HCEC 1CT (cell line): ENCODE data around the gene ZNF672.
"Not testable (repeated sequence)": the region's sequence is repeated elsewhere in the genome, so short reads cannot be mapped to it uniquely, and the experiment has no call there.

Source experiments
- DNase-seq: peaks from one replicate; pipeline ENCODE4 v3.0.0-alpha.2; 2017

The ZNF672 gene

DNA sequence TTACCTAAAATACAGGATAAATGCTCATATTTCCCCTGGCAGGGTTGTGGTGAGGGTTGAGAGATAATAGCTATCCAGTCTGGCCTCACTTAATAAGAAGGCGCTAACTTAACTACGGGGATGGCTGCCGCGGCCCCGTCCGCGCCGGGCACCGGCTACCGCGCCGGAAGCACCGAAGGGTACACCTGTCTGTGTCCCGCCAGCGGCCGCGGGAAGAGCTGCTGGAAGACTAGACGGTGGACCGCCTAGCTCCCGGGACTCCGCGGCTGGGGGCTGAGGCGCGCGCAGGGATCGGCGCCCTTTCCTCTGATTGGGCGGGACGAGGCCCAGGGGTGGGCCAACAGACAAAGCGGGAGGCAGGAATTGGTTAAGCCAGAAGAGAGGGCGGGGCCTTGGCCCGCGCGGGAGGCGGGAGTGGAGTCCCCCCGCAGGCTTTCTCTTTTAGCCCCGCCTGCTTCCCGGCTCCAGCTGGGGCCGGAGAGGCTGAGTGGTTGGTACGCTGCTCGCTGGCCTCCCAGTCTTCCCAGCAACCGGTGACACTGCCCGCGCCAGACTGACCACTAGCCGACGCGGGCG, at the start of gene ZNF672:
ZNF672 (plus strand) TSS at position 444 of the 576 bp plus-strand sequence. CDS start 9,051 bp downstream, outside the sequence.
- peak; percentile 98 for DNase-seq

DNA sequence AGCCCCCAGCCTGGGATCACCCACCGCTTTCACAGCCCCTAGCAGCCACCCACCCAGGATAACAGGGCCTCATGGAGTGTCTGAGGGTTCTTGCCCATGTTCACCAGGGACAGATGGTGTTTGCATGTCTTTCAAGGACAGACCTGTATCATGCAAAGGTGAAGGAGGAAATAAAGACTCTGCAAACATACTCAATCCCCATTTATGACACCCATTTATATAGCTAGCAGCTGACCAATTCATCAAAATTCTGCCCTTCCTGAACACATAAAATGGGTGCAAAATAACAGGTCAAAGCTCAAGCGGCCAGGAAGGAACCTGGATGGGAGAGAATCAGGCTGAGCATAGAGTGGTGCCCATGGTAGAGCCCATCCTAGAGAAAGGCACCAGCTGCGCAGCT, 49.7 kb upstream of the ZNF672 start:
- DNase-seq = no peak

DNA sequence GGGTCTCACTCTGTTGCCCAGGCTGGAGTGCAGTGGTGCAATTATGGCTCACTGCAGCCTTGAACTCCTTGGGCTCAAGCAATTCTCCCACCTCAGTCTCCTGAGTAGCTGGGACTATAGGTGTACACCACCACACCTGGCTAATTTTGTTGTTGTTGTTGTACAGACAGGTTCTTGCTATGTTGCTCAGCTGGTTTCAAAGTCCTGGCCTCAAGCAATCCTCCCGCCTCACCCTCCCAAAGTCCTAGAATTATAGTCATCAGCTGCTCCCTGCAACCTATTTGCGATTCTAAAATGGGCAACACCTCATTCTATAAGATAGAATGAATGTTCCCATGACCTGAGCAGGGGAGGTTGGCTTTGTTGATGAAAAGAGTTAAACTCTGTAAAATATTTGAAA, 48.7 kb upstream of the ZNF672 start:
- DNase-seq = not testable (repeated sequence)

DNA sequence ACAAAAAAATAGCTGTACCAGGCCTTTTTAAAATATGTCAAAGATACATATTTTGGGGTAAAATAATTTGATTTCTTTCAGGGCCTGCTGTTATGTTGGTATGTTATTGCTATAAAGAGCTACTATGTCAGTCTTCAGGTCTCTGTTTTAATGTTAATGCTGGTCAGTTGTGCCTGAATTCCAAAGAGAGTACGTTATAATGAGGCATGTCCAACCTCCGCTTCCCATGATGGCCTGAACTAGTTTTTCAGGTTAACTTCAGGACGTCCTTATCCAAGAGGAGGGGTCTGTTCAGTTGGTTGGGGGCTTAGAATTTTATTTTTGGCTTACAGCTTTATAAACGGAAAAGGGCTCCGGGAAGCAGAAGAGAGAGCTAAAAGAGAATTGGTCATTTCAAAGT, 47.6 kb upstream of the ZNF672 start:
- DNase-seq = no peak

DNA sequence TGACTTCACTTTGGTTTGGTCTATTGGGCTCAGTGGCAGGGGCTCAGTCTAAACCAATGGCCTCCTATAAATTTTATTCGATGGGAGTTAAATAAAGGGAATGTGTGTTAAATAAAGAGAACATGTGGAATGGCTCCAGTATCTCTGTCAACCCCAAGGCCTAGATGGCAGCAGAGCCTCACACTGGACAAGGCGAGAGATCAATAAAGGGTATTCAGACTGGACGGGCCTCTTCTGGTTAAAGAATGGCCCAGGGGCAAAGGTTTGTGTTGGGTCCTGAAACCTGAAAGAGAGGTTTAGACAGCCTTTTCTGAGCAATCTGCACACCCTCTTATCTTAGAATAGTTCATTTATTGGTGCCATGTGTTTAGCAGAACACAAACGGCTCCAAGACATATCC, 47.0 kb upstream of the ZNF672 start:
- DNase-seq = no peak

DNA sequence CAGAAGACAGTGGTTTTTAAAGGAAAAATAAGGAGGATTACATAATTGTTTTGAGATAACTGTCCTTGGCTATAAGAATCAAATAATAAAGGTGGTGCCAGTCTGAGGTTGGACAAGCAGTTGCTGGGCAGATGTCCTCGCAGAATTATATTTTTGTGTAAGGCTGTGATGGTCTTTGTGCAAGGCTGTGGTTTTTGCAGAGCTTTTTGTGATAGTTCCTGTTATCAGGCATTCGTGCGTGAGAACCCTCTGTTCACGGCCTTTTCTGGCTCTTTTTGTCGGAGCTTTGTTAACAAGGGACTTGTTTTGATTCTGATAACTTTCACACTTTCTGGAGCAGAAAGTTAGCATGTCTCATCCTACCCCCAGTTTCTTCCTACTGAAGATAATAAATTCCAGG, 45.7 kb upstream of the ZNF672 start:
- DNase-seq = no peak

DNA sequence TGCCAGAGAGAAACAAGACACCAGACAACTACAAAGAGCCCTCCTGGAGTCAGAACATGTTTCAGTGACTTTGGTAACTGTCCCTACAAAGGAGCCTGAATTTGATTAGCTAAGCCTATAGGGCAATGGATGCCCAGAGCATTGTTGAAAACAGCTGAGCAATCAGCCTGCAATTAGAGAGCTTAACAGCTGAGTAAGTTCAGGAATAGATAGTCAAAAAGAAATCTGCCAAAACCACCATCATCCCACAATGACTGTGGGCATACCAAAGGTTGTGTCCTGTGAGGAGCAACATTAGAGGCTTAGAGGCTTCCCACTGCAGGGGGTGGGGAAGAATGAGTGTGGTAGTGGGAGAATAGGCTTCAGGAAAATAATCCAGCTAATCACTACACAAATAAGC, 44.4 kb upstream of the ZNF672 start:
- no peak for DNase-seq

DNA sequence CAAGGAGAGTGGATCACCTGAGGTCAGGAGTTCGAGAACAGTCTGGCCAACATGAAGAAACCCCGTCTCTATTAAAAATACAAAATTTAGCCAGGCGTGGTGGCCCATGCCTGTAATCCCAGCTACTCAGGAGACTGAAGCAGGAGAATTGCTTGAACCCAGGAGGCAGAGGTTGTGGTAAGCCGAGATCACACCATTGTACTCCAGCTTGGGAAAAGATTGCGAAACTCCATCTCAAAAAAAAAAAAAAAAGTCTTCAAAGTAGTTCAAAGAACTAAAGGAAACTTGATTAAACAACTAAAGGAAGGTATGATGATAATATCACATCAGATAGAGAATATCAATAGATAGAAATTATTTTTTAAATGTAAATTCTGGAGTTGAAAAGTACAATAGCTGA, 43.4 kb upstream of the ZNF672 start:
- DNase-seq = not testable (repeated sequence)

DNA sequence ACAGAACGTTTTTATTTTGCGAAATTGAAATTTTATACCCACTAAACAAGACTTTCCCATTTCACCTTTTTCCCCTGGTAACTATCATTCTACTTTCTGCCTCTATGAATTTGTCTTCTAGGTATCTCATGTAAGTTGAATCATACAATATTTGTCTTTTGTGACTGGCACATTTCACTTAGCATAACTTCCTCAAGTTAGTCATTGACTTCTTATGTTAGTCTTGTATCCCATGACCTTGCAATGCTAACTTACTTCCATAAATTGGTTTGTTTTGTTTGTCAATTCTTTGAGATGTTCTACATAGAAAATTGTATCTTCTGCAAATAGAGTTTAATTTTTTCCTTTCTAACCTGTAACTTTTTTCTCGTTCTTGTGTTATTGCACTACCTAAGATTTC, 39.2 kb upstream of the ZNF672 start:
- DNase-seq = no peak

DNA sequence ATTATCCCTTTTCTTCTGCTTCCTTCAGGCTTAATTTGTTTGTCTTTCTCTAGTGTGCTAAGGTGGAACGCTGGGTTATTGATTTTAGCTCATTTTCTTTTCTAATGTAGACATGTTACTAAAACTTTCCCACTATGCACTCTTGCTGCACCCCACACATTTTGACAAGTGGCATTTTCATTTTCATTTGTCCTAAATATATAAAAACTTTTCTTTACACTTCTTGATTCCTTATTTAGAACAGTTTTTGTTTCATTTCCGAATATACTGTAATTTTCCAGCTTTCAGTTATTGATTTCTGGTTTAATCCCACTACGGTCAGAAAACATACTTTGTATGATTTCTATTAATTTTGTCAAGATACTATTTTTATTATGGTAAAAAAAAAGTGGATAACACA, 37.6 kb upstream of the ZNF672 start:
- no peak for DNase-seq

DNA sequence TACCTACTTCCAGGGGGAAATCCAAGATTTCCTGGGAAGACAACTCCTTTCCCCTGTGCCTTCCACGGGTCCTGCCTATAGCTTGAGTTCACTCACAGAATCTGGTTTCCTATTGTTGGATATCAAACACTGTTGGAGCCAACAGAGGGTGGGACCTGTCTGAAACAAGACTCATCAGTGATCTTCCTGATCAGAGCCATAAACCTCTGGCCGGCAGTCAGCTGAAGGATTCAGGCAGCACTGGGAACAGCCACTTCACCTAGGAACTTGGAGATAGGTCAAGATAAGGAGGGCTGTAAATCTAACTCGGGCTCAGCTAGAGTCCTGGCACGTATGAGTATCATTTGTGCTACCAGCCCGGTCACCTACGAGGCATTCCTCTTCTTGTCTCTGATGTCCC, 35.6 kb upstream of the ZNF672 start:
- DNase-seq = no peak

DNA sequence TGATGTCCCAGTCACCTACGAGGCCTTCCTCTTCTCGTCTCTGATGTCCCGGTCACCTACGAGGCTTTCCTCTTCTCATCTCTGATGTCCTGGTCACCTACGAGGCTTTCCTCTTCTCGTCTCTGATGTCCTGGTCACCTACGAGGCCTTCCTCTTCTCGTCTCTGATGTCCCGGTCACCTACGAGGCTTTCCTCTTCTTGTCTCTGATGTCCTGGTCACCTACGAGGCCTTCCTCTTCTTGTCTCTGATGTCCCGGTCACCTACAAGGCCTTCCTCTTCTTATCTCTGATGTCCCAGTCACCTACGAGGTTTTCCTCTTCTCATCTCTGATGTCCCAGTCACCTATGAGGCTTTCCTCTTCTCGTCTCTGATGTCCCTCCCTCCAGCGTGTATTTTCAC, 34.5 kb upstream of the ZNF672 start:
- DNase-seq = not testable (repeated sequence)

DNA sequence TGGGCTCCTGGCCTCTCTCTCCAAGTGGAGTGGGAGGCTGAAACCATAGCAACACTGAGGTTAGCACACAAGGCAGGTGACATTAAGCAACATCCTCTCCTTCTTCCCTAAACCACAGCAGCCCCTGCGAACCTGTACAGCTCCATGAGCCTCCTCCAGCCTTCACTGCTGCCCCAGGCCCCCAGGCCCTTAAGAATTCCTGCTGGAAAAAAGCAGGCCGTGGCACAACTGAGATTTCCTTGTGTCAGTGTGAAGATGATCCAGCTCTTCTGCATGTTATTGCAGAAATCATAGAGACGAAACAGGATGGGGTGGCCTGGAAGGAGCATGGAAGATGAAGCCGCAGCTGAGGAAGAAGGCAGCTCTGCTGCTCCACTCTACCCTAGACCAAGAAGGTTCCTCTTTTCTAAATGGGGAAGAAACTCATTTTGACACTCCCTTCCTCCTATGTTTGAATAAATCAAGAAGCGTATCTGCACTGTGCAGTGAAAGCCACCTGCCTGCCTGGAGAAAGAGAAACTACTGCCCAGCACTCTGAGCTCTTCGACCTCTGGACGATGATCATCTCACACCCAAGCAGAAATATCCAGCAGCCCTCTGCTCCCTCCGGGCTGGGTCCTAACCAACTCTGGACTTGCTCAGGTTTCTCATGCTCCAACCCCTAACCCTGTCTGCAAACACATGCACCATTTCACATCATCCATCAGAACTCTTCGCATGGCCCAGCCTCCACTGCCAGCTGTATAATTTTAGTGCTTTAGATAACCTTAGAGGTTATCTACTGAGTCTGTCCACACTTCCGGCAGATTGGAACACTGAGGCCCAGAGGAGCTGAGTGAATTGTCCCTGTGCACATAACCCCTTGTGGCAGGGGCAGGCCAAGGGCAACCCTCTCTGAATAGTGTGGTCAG, 33.0 kb upstream of the ZNF672 start:
- DNase-seq = no peak

DNA sequence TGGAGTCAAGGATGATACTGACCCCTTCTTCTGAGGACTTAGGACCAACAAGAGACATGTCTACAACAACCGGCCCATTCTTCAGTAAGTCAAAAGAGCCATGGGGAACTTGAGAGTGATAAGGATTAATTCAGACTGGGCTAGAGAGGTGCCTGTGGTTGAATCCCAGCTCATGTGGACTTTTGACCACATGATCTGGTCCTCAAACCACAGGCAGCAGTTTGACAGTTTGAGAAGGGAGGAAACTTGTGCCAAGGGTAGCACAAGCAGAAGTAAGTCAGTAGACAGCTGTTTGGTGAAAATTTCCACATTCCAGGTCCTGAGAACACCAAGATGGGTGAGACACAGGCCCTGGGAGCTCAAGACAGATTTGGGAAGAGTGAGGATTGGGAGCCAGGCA, 32.1 kb upstream of the ZNF672 start:
- DNase-seq = no peak

DNA sequence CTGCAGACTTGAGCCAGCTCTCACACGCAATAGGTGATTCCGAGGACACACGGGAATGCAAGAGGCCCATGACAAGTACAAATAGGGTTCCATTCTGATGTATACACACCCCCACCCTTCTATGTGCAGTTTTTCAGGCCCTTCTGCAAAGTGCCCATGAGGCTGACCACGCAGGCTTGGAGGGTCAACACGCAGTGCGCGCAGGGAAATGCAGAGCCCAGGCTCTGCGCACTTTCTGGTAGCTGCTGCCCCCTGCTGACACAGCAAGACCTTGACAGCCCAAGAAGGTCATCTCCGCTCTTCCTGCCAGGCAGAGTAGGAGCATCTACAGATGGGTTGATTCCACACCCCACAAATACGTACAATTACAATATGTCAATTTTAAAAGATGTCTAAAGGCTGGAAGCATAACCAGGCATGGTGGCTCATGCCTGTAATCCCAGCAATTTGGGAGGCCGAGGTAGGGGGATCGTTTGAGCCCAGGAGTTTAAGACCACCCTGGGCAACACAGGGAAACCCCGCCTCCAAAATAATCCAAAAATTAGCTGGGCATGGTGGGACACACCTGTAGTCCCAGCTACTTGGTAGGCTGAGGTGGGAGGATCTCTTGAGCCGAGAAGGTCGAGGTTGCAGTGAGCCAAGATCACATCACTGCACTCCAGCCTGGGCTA, 30.8 kb upstream of the ZNF672 start:
- DNase-seq = peak; percentile 17

DNA sequence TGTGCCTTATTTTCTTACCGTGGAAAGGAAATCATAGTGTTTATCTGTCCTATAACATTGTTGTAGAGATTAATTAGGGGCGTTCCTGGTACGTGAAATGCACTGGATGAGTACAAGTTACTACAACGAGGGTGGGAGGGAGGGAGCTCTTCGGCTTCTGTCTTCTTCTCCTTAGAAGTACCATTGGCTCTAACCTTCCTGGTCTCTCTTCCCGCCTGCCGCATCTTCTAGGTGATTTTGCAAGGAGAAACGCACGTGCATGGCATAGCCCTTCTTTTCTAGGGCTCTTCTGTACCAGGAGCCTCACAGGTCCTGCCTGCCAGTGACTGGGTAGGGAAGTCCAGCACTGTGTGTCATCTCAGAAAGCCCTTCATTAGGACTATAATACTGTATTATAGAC, 29.1 kb upstream of the ZNF672 start:
- no peak for DNase-seq

DNA sequence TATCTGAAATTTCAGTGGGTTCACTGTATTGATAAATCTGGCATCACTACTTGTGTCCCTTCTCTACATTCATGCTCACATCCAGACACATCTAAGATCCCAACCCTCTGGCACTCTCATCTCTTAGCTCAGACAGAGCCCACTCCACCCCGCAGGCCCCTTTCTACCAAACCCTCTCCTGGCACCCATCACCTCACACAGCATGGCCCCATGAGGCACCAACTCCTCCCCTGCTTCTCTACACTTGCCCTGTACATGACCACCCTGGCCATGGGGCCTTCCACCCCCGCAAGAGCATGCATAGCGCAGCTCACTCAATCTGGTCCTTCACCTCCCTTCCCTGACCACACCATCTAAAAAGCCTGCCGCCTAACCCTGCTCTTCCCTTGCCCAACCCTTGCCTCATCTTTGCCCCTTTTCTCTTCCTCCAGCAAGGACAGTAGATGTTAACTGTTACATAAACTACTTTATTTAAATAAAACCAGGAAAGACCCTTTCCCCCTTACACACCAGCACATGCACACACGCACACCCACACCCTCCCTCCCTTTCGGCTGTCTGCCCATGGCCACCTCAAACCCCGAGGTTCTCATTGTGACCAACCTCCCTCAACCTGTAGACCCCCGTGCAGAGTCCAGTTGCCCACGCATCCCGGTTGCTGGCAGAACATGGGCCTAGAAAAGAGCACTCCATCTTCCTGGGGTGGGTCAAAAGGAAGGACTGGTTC, 27.9 kb upstream of the ZNF672 start:
- DNase-seq = no peak

DNA sequence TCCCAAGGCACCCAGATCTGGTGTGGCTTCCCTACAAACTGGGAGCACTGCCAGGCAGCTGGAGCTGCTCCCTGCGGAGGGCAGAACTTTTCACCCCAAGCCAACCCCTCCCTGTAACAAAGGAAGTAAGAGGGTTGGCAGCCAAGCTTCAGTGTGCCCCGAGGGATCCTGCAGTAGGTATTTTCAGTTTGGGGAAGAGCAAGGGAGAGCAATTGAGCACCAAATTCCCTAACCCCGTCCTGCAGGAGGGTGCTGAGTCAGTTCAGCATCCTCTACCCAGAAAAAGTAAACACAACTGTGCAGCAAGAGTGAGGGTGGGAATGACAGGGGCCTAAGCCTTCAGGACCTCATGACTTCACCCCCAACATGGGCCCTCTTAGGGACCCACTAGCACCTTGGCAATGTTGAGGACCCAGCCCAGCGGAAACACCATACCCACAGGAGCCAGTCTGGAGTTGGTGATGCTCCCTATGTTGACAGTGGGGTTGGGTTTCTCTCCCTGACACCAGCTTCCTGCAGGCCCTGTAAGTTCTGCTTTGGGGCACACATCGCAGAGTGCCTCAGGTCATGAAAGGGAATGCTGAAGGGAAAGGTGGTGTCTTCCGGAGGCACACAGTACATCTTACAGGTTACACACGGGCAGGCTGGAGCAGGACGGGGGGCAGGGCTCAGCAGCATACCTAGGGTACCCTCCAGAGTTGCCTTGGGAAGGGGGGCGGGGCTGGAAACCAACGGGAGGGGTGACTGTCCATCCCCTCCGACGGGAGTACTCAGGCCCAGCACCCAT, 27.1 kb upstream of the ZNF672 start:
- DNase-seq = no peak

DNA sequence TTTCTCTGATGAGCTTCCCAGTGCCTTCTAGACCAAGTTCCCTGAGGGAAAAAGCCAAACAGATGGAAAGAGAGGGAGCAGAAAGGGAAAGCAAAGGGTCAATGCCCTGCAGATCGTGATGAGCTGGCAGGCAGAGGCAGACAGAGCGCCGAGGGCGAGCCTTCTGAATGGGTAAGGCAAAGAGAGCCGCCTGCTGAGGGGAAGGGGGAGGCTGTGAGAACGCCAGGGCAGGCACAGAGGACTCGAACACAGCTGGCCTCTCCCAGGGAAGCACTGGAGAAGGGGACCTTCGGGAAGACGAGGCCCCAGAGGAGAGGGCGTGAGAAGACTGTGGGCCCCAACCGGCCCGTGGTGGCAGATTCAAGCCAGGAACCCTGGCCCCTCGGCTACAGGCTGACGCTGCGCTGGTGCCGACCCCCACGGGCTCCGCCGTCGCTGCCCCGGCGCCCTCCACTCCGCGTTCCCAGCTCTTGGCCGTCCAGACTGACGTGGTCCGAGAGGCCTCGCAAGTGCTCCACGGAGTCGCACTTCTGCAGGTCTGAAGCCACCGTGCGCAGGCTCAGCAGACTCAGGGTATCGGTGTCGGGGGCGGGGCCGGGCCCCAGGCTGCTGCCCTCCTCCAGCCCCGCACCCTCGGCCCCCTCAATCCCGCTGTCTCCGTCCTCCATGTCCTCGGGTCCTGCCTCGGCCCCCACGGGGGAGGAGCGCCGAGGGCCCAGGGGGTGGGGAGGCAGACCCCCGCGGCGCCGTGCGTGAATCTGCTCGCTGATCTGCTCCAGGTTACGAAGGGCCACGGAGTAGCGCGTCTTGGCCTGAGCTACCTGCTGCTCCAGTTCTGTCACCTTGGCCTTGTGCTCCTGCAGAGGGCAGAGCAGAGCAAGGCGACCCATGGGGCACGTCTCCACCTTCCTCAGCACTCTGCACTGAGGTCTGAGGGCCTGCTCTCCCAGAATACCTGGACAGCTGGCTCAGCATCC, 26.2 kb upstream of the ZNF672 start:
- DNase-seq = no peak

DNA sequence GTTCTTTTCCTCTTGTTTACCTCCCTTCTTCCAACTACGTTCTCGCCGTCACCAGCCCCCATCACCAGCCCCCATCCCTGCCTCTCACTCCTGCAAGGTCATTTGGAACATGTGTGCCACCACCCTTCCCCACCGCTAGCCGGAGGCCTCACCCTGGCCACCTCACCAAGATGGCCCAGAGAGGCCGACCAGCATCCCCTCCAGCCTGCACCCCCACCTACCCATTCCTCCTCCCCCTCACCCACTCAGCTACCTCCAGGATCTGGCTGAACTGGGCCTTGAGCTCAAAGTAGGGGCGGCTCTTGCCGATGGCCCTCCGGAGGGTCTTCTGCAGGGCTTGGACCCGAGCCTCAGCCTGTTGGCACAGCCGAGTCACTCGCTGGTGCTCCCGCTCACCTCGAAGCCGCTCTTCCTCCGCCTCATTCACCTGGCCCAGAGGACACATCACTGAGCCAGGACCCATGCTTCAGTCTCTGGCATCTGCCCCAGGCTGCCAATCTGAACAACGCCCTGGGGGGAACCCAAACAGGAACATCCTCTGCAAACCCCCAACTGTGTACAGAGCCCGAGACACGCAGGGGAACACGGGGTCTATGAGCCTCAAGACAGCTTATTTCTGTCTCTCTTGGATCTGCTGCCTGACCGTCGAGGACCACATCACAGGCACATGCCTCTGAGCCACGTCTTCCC, 25.1 kb upstream of the ZNF672 start:
- no peak for DNase-seq

DNA sequence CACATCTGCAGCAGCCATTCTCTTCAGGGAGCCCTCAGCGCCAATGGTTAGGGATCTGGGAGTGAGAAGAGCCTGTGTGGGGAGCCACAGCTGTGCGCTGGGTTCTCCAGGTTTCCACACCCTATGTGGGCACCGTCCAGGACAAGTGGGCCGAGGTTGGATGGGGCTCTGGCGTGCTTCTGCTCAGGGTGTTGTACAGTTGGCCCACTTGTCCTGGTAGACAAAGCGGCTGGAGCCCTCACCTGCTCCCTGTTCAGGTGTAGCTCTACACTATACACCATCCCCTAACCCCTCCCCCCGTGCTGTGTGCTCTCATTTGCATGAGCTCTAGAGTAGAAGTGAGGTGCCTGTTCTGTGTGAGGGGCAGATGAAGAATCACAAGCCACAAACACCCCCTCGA, 24.5 kb upstream of the ZNF672 start:
- DNase-seq = no peak
